ENCODE measurements around the gene CPLANE2.

The CPLANE2 gene

DNA sequence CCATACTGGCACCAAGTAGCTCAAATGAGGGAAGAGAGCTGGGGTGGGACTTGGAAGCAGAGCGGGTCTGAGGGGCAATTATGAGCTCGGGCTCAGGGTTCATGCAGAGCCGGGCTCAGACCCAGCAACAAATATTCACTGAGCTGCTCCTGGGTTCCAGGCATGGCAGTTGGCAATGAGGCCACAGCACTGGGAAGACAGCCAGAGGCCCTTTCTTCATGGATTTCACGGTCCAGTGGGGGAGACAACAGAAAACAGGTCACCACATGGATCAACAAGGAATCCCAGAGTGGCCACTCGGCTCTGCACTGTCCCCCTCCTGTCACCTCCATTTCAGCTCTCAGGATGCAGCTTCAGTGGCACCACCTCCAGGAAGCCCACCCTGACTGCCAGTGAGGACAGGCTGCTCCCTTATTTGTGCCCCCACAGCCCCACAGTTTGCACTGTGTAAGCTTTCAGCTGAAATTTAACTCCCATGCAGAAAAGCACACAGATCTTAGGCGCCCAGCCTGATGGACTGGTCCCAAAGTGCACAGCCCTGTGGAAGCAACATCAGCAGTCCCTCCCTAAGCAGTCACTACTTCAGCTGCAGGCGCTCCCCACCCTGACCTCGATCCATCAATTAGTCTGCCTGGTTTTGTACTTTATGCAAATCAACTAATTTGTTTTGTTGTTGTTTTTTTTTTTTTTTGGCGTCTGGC lies 46.9 kb downstream of the CPLANE2 start (continued):
- TF ChIP-seq, protein P1, sequence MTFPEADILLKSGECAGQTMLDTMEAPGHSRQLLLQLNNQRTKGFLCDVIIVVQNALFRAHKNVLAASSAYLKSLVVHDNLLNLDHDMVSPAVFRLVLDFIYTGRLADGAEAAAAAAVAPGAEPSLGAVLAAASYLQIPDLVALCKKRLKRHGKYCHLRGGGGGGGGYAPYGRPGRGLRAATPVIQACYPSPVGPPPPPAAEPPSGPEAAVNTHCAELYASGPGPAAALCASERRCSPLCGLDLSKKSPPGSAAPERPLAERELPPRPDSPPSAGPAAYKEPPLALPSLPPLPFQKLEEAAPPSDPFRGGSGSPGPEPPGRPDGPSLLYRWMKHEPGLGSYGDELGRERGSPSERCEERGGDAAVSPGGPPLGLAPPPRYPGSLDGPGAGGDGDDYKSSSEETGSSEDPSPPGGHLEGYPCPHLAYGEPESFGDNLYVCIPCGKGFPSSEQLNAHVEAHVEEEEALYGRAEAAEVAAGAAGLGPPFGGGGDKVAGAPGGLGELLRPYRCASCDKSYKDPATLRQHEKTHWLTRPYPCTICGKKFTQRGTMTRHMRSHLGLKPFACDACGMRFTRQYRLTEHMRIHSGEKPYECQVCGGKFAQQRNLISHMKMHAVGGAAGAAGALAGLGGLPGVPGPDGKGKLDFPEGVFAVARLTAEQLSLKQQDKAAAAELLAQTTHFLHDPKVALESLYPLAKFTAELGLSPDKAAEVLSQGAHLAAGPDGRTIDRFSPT (tag by site-specific recombination; IDR thresholded peaks at IDR 0.05), result no peak

GRCh38 chr1:16189003-16189402 lies 48.0 kb downstream of the CPLANE2 start:
- CTCF ChIA-PET, result interaction anchor here (0.7 to 15.1 kb wide), 14 partner anchors 12 to 174 kb away, joined by 3 to 427 read pairs (median 4); partner anchors contain the start of gene FAM131C
- no peak overlapping the region for H3K4me3 ChIP-seq (ENCODE audit: low read depth, low read length)
- no peaks in the 10 kb centered on the region for H3K9me3 ChIP-seq (ENCODE audit: control insufficient read depth, insufficient read depth, low read depth, low read length)
- H3K27ac ChIP-seq (ENCODE audit: extremely low read depth, low read depth, low read length), result no peak overlapping the region
- H3K36me3 ChIP-seq (ENCODE audit: control insufficient read depth in 2 of 2, insufficient read depth in 1 of 2, low read length in 2 of 2), result no peaks in the 10 kb centered on the region
- no peaks in the 10 kb centered on the region for H3K4me1 ChIP-seq (ENCODE audit: control insufficient read depth, insufficient read depth, low read length)
- TF ChIP-seq KLF1 (tag by site-specific recombination; IDR thresholded peaks at IDR 0.05) (peak; percentile 40), SP2 (tag by site-specific recombination; IDR thresholded peaks at IDR 0.05) (no peak), ZIC2 (tag by site-specific recombination; IDR thresholded peaks at IDR 0.05) (0 out of 2 replicates have a peak, but pooled peaks have one; percentile 15), ELK4 (IDR thresholded peaks at IDR 0.05; ENCODE audit: borderline replicate concordance, low read depth, low read length) (no peak)
- POLR2A ChIA-PET, result interaction anchor here (2.1 kb wide), 1 partner anchor 107 kb away, joined by 9 read pairs; no protein-coding TSS in a partner anchor

DNA sequence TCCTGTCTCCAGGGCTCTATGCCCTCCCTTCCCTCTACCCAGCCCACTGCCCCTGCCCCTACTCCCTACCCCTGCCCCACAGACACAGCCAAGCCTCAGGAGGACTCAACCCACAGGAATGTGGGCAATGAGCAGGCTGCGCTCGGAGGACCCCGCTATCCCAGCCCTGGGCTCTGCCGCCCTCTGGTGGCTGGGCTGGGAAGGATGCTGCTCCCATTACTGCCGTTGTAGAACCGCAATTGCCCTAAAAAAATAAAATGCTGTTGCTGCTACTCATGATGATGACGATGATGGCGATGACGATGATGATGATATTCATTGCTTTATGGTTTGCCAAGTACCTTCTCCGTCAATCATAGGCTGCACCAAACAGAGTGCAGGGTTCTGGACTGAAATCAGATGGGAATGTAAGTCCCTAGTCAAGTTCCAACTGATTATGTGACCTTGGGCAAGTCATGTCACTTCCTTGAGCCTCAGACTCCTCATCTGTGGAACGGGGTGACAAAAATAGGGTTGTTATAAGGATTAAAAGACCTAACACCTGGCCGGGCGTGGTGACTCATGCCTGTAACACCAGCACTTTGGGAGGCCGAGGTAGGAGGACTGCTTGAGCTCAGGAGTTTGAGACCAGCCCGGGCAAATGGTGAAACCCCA lies 49.1 kb downstream of the CPLANE2 start:
- POLR2A ChIA-PET, result interaction anchor here (1.1 to 2.1 kb wide), 2 partner anchors 42 to 106 kb away, joined by 3 to 9 read pairs; no protein-coding TSS in a partner anchor
- Histone ChIP-seq H3K4me3 (ENCODE audit: low read depth, low read length) (no peak overlapping the region), H3K9me3 (ENCODE audit: control insufficient read depth, insufficient read depth, low read depth, low read length) (no peaks in the 10 kb centered on the region), H3K27ac (ENCODE audit: extremely low read depth, low read depth, low read length) (no peak overlapping the region), H3K4me1 (ENCODE audit: control insufficient read depth, insufficient read depth, low read length) (no peaks in the 10 kb centered on the region), H3K36me3 (ENCODE audit: control insufficient read depth in 2 of 2, insufficient read depth in 1 of 2, low read length in 2 of 2) (no peaks in the 10 kb centered on the region)
- CTCF ChIA-PET, result interaction anchor here (0.5 to 15.1 kb wide), 23 partner anchors 8 to 177 kb away, joined by 3 to 427 read pairs (median 3); partner anchors contain the start of gene FAM131C
- peak; percentile 51; the same call in 1 of the 2 replicates for TF ChIP-seq ZFP69B (tag by site-specific recombination; IDR thresholded peaks at IDR 0.05)
- TF ChIP-seq ZNF792 (tag by site-specific recombination; IDR thresholded peaks at IDR 0.05), result no peak
- TF ChIP-seq, protein P2, sequence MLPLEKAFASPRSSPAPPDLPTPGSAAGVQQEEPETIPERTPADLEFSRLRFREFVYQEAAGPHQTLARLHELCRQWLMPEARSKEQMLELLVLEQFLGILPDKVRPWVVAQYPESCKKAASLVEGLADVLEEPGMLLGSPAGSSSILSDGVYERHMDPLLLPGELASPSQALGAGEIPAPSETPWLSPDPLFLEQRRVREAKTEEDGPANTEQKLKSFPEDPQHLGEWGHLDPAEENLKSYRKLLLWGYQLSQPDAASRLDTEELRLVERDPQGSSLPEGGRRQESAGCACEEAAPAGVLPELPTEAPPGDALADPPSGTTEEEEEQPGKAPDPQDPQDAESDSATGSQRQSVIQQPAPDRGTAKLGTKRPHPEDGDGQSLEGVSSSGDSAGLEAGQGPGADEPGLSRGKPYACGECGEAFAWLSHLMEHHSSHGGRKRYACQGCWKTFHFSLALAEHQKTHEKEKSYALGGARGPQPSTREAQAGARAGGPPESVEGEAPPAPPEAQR (tag by site-specific recombination; IDR thresholded peaks at IDR 0.05), result no peak
- TF ChIP-seq ZNF623 (tag by site-specific recombination; IDR thresholded peaks at IDR 0.05), result no peak
- no peak for TF ChIP-seq ZNF37A (tag by site-specific recombination; IDR thresholded peaks at IDR 0.05)
- no peak for TF ChIP-seq ZNF670 (tag by site-specific recombination; IDR thresholded peaks at IDR 0.05; ENCODE audit: low read depth)
- no peak for TF ChIP-seq ZNF843 (tag by site-specific recombination; IDR thresholded peaks at IDR 0.05)
- TF ChIP-seq REST (tag by site-specific recombination; IDR thresholded peaks at IDR 0.05), result no peak
- peak; percentile 58 for TF ChIP-seq SP7 (tag by site-specific recombination; IDR thresholded peaks at IDR 0.05)
- no peak for TF ChIP-seq ZSCAN30 (tag by site-specific recombination; IDR thresholded peaks at IDR 0.05)
- TF ChIP-seq ZNF350 (tag by site-specific recombination; IDR thresholded peaks at IDR 0.05), result no peak
- no peak for TF ChIP-seq BCL6B (tag by site-specific recombination; IDR thresholded peaks at IDR 0.05)
- peak; percentile 13; the same call in 1 of the 2 replicates for TF ChIP-seq EGR2 (tag by site-specific recombination; IDR thresholded peaks at IDR 0.05; ENCODE audit: low read depth)
- no peak for TF ChIP-seq ZNF157 (tag by site-specific recombination; IDR thresholded peaks at IDR 0.05)
- TF ChIP-seq RBAK (tag by site-specific recombination; IDR thresholded peaks at IDR 0.05), result no peak
- TF ChIP-seq ZNF302 (tag by site-specific recombination; IDR thresholded peaks at IDR 0.05; ENCODE audit: low read depth), result no peak
- TF ChIP-seq MYNN (tag by site-specific recombination; IDR thresholded peaks at IDR 0.05; ENCODE audit: borderline replicate concordance), result no peak
